Thyroid gland (tissue), 4 donors: ENCODE results near the gene SLC39A2. TPM values are rescaled to one million over a fixed set of nuclear protein-coding genes. Genes with fewer than 3 reads are reported as not detected.

ENCODE experiments used
- DNase-seq, 2 donors: peaks; one replicate each; pipeline ENCODE4 v3.0.0-alpha.2; 2019
- H3K27ac ChIP-seq, 3 donors: fragments of 200-600 bp; sonication (generic); 1 replicate in 2 of 3; 2 replicates in 1 of 3; pipeline ENCODE4 v1.5.1; 2016 to 2019; ENCODE audit warnings: mild to moderate bottlenecking in 1 of 3, moderate library complexity in 1 of 3
- H3K27me3 ChIP-seq: fragments of 200-600 bp; sonication (generic); one replicate; pipeline ENCODE4 v1.5.1; 2019
- H3K36me3 ChIP-seq, 2 donors: fragments of 200-600 bp; sonication (generic); one replicate each; pipeline ENCODE4 v1.5.1; 2016 to 2019
- H3K4me1 ChIP-seq, 2 donors: fragments of 200-600 bp; sonication (generic); one replicate each; pipeline ENCODE4 v1.5.1; 2017 to 2019
- H3K4me3 ChIP-seq, 3 donors: fragments of 200-600 bp; sonication (generic); replicated peaks in 1 of 3; 1 replicate in 2 of 3; 2 replicates in 1 of 3; pipeline ENCODE4 v1.5.1; 2016; ENCODE audit warnings: mild to moderate bottlenecking in 1 of 3
- H3K9me3 ChIP-seq: fragments of 200-600 bp; sonication (generic); one replicate; pipeline ENCODE4 v1.5.1; 2017
- POLR2A ChIP-seq, 2 donors: fragments of 450-650 bp; IDR thresholded peaks; one replicate each; pipeline ENCODE4 v1.6.1; 2017; ENCODE audit warnings: antibody characterized with exemption in 2 of 2, mild to moderate bottlenecking in 2 of 2, moderate library complexity in 1 of 2
- WGBS, 2 donors: methylation state at CpG; one replicate each; pipeline ENCODE4 v1.1.5; 2017; 5-methylcytosine and 5-hydroxymethylcytosine counted together
- intact Hi-C: fragments of 100-400 bp; cut with DNase I; formaldehyde crosslinking; loops from one replicate; pipeline ENCODE4 v1.15.1; 2023
- total RNA-seq, 4 donors: library from RNA; depleted of rRNA; stranded (reverse); fragments of >200 nt; gene quantifications; one replicate each; pipeline ENCODE4 v1.2.3, GENCODE V29; 2016
- TF ChIP-seq, protein P1 (sequence below), 6 experiments: fragments of 200-600 bp in 3 of 6; fragments of 450-650 bp in 3 of 6; sonication (generic) in 3 of 6; IDR thresholded peaks; one replicate each; pipeline ENCODE4 v1.5.1; 2016 to 2019; ENCODE audit warnings: antibody characterized with exemption in 6 of 6, mild to moderate bottlenecking in 2 of 6, inconsistent platforms in 1 of 6, moderate library complexity in 1 of 6

SLC39A2 gene
- total RNA-seq, 4 donors from 2014 or later = not detected

DNA sequence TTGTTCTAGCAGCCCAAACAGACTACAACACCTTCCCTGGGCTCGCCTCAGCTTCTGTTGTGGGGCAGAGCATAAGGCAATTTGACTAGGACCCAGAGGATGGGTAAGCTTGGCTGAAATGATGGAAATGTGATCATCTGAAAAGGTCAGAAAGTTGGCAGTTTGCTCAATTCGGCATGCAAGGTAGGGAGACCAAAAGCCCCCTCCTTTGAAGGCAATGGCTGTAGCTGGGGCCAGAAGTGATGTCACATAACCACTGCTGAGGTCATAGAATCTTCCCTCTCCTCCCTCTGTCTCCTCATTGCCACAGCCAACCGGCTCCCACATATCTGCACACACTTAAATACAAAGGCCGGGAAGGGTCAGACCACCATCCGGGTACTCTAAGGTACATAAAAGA is 30.8 kb downstream of the SLC39A2 start, which contains the start of gene TPPP2:
Gene TPPP2, plus strand, starts transcription at position 301 of the 400 bp plus-strand sequence. CDS start 365 bp downstream, outside the sequence.
- H3K27me3 ChIP-seq = no peaks in the 10 kb centered on the region
- intact Hi-C loops = no loop called here
- TF ChIP-seq, protein P1, sequence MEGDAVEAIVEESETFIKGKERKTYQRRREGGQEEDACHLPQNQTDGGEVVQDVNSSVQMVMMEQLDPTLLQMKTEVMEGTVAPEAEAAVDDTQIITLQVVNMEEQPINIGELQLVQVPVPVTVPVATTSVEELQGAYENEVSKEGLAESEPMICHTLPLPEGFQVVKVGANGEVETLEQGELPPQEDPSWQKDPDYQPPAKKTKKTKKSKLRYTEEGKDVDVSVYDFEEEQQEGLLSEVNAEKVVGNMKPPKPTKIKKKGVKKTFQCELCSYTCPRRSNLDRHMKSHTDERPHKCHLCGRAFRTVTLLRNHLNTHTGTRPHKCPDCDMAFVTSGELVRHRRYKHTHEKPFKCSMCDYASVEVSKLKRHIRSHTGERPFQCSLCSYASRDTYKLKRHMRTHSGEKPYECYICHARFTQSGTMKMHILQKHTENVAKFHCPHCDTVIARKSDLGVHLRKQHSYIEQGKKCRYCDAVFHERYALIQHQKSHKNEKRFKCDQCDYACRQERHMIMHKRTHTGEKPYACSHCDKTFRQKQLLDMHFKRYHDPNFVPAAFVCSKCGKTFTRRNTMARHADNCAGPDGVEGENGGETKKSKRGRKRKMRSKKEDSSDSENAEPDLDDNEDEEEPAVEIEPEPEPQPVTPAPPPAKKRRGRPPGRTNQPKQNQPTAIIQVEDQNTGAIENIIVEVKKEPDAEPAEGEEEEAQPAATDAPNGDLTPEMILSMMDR (IDR thresholded peaks at IDR 0.05) = no peak
- no peak for TF ChIP-seq POLR2A (IDR thresholded peaks at IDR 0.05)
- H3K36me3 ChIP-seq = no peaks in the 10 kb centered on the region
- no peak for DNase-seq
- WGBS, 2 donors = 93 to 96% methylated on average over 5 of the region's 5 CpGs
- H3K27ac ChIP-seq = no peak within 1 kb of the TSS
- H3K9me3 ChIP-seq = no peaks in the 10 kb centered on the region
- H3K4me1 ChIP-seq = peaks cover 0 to 11% of the 10 kb centered on the region in 2 donors
- no peak within 1 kb of the TSS for H3K4me3 ChIP-seq

GRCh38 chr14:21030531-21030930 is 31.4 kb downstream of the SLC39A2 start:
- H3K27ac ChIP-seq = no peak overlapping the region
- peaks cover 0 to 11% of the 10 kb centered on the region in 2 donors for H3K4me1 ChIP-seq
- TF ChIP-seq, protein P1 (IDR thresholded peaks at IDR 0.05) = no peak
- no peak for TF ChIP-seq POLR2A (IDR thresholded peaks at IDR 0.05)
- intact Hi-C loops = no loop called here
- H3K27me3 ChIP-seq = no peaks in the 10 kb centered on the region
- H3K4me3 ChIP-seq = no peak overlapping the region
- no peaks in the 10 kb centered on the region for H3K36me3 ChIP-seq
- DNase-seq = no peak
- WGBS, 2 donors = 82% methylated on average over 12 of the region's 12 CpGs
- H3K9me3 ChIP-seq = no peaks in the 10 kb centered on the region

DNA sequence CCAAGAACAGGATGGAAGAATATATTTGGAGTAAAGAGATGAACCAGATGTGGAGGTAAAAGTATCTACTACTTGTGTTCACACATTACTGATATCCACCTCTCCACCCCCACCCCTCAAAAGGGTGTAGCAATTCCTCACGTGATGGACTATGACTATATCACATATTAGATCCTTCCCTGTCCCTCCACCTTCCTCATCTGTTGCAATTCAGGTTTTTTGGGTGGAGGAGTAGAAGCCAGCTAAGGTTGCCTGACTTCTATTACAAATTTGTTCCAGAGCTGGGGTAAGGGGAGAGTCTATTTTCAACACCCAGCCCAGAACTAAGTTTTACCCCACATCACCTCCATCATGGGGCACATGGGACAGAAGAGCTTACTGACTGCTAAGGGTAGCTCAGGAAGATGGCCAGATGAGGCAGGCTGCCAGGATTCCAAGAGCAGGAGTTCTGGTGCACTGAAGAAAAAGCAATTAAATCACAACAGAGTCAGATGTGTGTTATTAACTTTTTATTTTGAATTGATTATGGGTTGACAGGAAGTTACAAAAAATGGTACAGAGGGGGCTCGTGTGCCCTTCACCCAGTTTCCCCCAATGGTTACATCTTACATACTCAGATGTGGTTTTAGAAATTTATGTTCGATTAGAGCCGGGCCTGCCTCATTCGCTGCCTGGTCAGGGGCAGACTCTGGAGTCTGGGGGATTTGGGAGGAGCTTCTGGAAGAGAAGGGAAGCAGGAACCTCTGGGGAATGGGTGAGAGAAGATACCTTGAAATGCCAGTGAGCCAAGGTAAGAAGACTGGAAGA is 33.4 kb downstream of the SLC39A2 start:
- no peak for TF ChIP-seq POLR2A (IDR thresholded peaks at IDR 0.05)
- TF ChIP-seq, protein P1 (IDR thresholded peaks at IDR 0.05) = no peak
- intact Hi-C loops = no loop called here
- Histone ChIP-seq H3K9me3 (no peaks in the 10 kb centered on the region), H3K4me1 (no peaks in the 10 kb centered on the region), H3K36me3 (no peaks in the 10 kb centered on the region), H3K4me3 (no peak overlapping the region), H3K27ac (no peak overlapping the region), H3K27me3 (no peaks in the 10 kb centered on the region)
- 86 to 93% methylated on average over 5 of the region's 5 CpGs for WGBS, 2 donors
- no peak for DNase-seq

GRCh38 chr14:21033133-21033698 is 34.1 kb downstream of the SLC39A2 start:
- WGBS, 2 donors = 88 to 89% methylated on average over 4 of the region's 4 CpGs
- H3K4me3 ChIP-seq = no peak overlapping the region
- H3K27ac ChIP-seq = no peak overlapping the region
- intact Hi-C loops = no loop called here
- TF ChIP-seq, protein P1 (IDR thresholded peaks at IDR 0.05) = no peak
- TF ChIP-seq POLR2A (IDR thresholded peaks at IDR 0.05) = no peak
- H3K36me3 ChIP-seq = no peaks in the 10 kb centered on the region
- H3K9me3 ChIP-seq = no peaks in the 10 kb centered on the region
- no peak for DNase-seq
- peaks cover 0 to 2% of the 10 kb centered on the region in 2 donors for H3K4me1 ChIP-seq
- no peaks in the 10 kb centered on the region for H3K27me3 ChIP-seq

DNA sequence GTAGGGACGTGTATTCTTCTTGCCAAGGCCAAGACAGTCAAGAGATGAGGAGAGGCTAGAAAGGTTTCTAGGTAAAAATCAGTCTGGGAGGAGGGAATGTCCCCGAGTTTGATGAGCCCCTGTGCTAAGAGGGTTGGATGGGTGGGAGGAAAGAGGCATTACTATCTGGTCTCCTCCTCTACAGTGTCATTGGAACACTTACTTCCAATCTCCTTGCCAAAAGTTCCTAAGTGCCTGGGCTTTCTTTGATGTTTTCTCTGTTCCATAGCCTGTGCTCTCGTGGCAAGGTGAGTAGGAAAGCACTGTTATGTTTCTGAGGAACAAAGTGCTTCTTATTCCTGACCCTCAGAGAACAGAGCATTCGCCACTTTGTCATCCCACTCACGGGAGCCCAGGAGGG is 35.6 kb downstream of the SLC39A2 start, which contains the start of gene RNASE13:
Gene RNASE13, minus strand, starts transcription at position 101 of the 400 bp plus-strand sequence. CDS start 519 bp downstream, outside the sequence.
- no peak for DNase-seq
- TF ChIP-seq, protein P1 (IDR thresholded peaks at IDR 0.05) = no peak
- no peak for TF ChIP-seq POLR2A (IDR thresholded peaks at IDR 0.05)
- Histone ChIP-seq H3K4me3 (no peak within 1 kb of the TSS), H3K4me1 (peaks cover 13 to 17% of the 10 kb centered on the region in 2 donors), H3K9me3 (no peaks in the 10 kb centered on the region), H3K36me3 (no peaks in the 10 kb centered on the region), H3K27ac (no peak within 1 kb of the TSS), H3K27me3 (no peaks in the 10 kb centered on the region)
- intact Hi-C loops = no loop called here
- 63 to 76% methylated on average over 5 of the region's 5 CpGs for WGBS, 2 donors
